A549 (cell line): ENCODE results near the gene VWA8.

Source experiments
- BHLHE40 ChIP-seq: IDR thresholded peaks from 2 replicates; pipeline ENCODE4 v1.6.1; 2012; ENCODE audit warnings: low read depth, low read length, inconsistent platforms
- FOSL2 ChIP-seq, 2 experiments: fragments of 450-650 bp in 1 of 2; fragments of >200 bp in 1 of 2; sonication (Bioruptor Twin) in 1 of 2; formaldehyde crosslinking; IDR thresholded peaks; 2 replicates each; pipeline versions ENCODE4 v1.5.0 to v1.6.1; 2016 to 2020; ENCODE audit warnings: mild to moderate bottlenecking in 1 of 2, moderate library complexity in 1 of 2
- GATA3 ChIP-seq: IDR thresholded peaks from 2 replicates; pipeline ENCODE4 v1.6.1; 2012; ENCODE audit warnings: borderline replicate concordance
- POLR2A ChIP-seq: IDR thresholded peaks from 2 replicates; pipeline ENCODE4 v1.6.1; 2012; ENCODE audit warnings: mild to moderate bottlenecking, low read length
- TF ChIP-seq, protein P1 (sequence below): fragments of >200 bp; sonication (Bioruptor Twin); formaldehyde crosslinking; IDR thresholded peaks from 3 replicates; pipeline ENCODE4 v1.5.1; 2016
- TF ChIP-seq, protein P2 (sequence below): fragments of 450-650 bp; IDR thresholded peaks from 2 replicates; pipeline ENCODE4 v1.6.1; 2014; ENCODE audit warnings: antibody characterized with exemption

DNA sequence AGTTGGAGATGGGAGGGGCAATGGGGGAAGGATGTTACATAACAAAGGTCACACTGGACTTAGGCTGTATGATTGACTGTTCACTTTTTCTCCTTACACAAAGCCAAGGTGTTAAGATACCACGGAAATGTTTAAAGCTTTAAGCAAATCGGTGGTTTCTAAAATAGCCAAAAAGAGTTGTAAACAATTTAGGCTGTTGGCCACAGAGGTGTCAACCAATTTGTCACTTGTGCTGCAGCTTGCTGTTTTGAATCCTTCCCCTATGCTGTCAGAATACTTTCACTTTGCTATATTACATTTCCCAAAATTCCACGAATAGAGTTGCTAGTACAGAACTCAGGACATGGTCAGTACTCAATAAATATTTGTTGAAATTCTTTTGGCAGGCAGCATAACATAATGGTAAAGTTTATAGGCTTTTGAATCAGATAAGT, 149.3 kb downstream of the VWA8 start:
- TF ChIP-seq GATA3 (no peak), FOSL2 (IDR thresholded peaks at IDR 0.05) (no peak), FOSL2 (CRISPR knock-in tag; IDR thresholded peaks at IDR 0.05) (no peak), POLR2A (no peak), BHLHE40 (no peak)
- TF ChIP-seq, protein P1, sequence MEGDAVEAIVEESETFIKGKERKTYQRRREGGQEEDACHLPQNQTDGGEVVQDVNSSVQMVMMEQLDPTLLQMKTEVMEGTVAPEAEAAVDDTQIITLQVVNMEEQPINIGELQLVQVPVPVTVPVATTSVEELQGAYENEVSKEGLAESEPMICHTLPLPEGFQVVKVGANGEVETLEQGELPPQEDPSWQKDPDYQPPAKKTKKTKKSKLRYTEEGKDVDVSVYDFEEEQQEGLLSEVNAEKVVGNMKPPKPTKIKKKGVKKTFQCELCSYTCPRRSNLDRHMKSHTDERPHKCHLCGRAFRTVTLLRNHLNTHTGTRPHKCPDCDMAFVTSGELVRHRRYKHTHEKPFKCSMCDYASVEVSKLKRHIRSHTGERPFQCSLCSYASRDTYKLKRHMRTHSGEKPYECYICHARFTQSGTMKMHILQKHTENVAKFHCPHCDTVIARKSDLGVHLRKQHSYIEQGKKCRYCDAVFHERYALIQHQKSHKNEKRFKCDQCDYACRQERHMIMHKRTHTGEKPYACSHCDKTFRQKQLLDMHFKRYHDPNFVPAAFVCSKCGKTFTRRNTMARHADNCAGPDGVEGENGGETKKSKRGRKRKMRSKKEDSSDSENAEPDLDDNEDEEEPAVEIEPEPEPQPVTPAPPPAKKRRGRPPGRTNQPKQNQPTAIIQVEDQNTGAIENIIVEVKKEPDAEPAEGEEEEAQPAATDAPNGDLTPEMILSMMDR: no peak
- TF ChIP-seq, protein P2, sequence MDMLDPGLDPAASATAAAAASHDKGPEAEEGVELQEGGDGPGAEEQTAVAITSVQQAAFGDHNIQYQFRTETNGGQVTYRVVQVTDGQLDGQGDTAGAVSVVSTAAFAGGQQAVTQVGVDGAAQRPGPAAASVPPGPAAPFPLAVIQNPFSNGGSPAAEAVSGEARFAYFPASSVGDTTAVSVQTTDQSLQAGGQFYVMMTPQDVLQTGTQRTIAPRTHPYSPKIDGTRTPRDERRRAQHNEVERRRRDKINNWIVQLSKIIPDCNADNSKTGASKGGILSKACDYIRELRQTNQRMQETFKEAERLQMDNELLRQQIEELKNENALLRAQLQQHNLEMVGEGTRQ: no peak
